ENCODE results near the gene PVRIG. TPM values are rescaled to one million over a fixed set of nuclear protein-coding genes. Genes with fewer than 3 reads are reported as not detected.
A peak's percentile ranks its signal among the peaks of the same experiment; 100 is the strongest.

PVRIG gene
- total RNA-seq, 1 experiment from 2014 or later, result 0.70 TPM

DNA sequence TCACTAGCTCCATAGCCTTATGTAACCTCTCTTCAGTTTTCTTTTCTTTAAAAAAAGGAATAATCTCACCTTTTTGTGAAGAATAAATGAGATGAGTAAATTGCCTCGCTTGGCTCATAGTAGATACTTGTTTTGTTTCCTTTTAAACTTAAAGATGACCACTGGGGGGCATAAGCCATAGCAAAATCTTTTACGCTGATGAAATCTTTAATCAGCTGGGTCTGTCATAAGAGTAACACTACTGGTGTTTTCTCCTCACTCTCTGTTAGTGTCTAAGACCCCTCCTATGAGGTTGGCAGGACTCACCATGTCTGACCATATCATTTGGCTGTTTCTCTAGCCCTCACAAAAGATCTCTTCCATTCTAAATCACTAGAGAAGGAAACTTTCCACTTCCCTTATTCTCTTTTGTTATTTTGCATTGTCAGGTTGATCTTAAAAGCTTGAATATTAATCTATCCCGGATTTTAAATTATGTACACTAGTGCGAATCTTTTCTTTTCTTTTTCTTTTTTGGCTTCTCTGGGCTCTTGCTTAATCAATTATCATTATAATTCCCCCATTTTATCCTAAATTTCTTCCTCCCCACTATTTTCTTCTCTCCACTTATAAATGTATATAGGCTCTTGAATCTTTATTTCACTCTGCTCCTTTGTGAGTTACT lies 29.6 kb upstream of the PVRIG start:
- no peaks in the 10 kb centered on the region for H4K20me1 ChIP-seq (ENCODE audit: control insufficient read depth, insufficient read depth, insufficient read length)
- H3K79me2 ChIP-seq (ENCODE audit: insufficient read depth, low read length), result no peaks in the 10 kb centered on the region
- no peak overlapping the region for H3K56ac ChIP-seq (ENCODE audit: insufficient read length, low read depth, low read length)
- H2BK12ac ChIP-seq (ENCODE audit: insufficient read length, low read depth, low read length), result no peak overlapping the region
- H3K36me3 Mint-ChIP-seq (ENCODE audit: insufficient read depth in 1 of 3, low read depth in 3 of 3), result no peaks in the 10 kb centered on the region
- no peak overlapping the region for H3K14ac ChIP-seq (ENCODE audit: insufficient read depth, low read length)
- no peak overlapping the region for H3K4me2 ChIP-seq (ENCODE audit: insufficient read depth, insufficient read length, low read length)
- H4K8ac ChIP-seq (replicated peaks; ENCODE audit: insufficient read length, low read depth, low read length), result no peak overlapping the region
- H3K4me1 Mint-ChIP-seq, result peaks cover 2 to 3% of the 10 kb centered on the region in 2 experiments; a peak in 2 of 4 replicates
- H4K5ac ChIP-seq (ENCODE audit: insufficient read length, low read depth, low read length), result no peak overlapping the region
- H3K4me3 Mint-ChIP-seq, result no peak overlapping the region
- H3T11ph ChIP-seq (ENCODE audit: low read length), result no peak overlapping the region
- no peaks in the 10 kb centered on the region for H3K79me1 ChIP-seq (ENCODE audit: insufficient read depth, low read depth, low read length, poor library complexity, severe bottlenecking)
- H3K27me3 ChIP-seq (ENCODE audit: insufficient read depth, low read length), result no peaks in the 10 kb centered on the region; the same call in 1 of the 2 replicates
- DNase-seq, result no peak
- H2BK5ac ChIP-seq (ENCODE audit: insufficient read length, low read length), result no peak overlapping the region
- H2AK5ac ChIP-seq (ENCODE audit: insufficient read length, low read length), result no peak overlapping the region
- H3K27ac ChIP-seq (ENCODE audit: insufficient read length, low read depth, low read length), result no peak overlapping the region
- H2BK15ac ChIP-seq (ENCODE audit: low read depth, low read length), result no peak overlapping the region
- no peak overlapping the region for H4K91ac ChIP-seq (ENCODE audit: insufficient read length, low read depth, low read length)
- TF ChIP-seq, protein P1, sequence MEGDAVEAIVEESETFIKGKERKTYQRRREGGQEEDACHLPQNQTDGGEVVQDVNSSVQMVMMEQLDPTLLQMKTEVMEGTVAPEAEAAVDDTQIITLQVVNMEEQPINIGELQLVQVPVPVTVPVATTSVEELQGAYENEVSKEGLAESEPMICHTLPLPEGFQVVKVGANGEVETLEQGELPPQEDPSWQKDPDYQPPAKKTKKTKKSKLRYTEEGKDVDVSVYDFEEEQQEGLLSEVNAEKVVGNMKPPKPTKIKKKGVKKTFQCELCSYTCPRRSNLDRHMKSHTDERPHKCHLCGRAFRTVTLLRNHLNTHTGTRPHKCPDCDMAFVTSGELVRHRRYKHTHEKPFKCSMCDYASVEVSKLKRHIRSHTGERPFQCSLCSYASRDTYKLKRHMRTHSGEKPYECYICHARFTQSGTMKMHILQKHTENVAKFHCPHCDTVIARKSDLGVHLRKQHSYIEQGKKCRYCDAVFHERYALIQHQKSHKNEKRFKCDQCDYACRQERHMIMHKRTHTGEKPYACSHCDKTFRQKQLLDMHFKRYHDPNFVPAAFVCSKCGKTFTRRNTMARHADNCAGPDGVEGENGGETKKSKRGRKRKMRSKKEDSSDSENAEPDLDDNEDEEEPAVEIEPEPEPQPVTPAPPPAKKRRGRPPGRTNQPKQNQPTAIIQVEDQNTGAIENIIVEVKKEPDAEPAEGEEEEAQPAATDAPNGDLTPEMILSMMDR (conservative IDR thresholded peaks at IDR 0.05), result peak; percentile 53
- H3K4ac ChIP-seq (ENCODE audit: low read depth, low read length), result no peak overlapping the region
- peaks cover 14% of the 10 kb centered on the region for H3K27me3 Mint-ChIP-seq (ENCODE audit: low read depth)
- H3K4me1 ChIP-seq (ENCODE audit: insufficient read depth, low read length), result no peaks in the 10 kb centered on the region
- no peak overlapping the region for H3K18ac ChIP-seq (ENCODE audit: insufficient read length, low read depth, low read length)
- no peaks in the 10 kb centered on the region for H3K9me3 ChIP-seq (ENCODE audit: control insufficient read depth, low read depth, low read length)
- H2BK120ac ChIP-seq (ENCODE audit: low read depth, low read length, poor library complexity, severe bottlenecking), result no peak overlapping the region
- H3K23me2 ChIP-seq (ENCODE audit: insufficient read length, low read depth, low read length, poor library complexity, severe bottlenecking), result no peaks in the 10 kb centered on the region
- H3K9me3 Mint-ChIP-seq, result no peaks in the 10 kb centered on the region
- H3K23ac ChIP-seq (ENCODE audit: insufficient read length, low read depth, low read length), result no peak overlapping the region
- WGBS (ENCODE audit: extremely low coverage, insufficient read length, low lambda C conversion rate), result no CpG with 5 or more reads among the region's 4 CpGs
- no peak overlapping the region for H3K27ac Mint-ChIP-seq
- no peak overlapping the region for H2AFZ ChIP-seq (ENCODE audit: low read length)
- no peak overlapping the region for H2BK20ac ChIP-seq (ENCODE audit: low read depth, low read length, poor library complexity, severe bottlenecking)
- H3K9ac ChIP-seq (ENCODE audit: extremely low read depth, insufficient read length, low read length), result no peak overlapping the region

All from H9 (cell line).